GF-D8 (cell line): Measurements from ENCODE around the gene PRPF18.

Experiments
- DNase-seq: peaks from one replicate; lab custom pipeline; 2025; lab: John Stamatoyannopoulos, UW

Gene PRPF18

GRCh38 chr10:13669182-13669855 lies 82.6 kb downstream of the PRPF18 start:
- DNase-seq = no peak

GRCh38 chr10:13669901-13670300 lies 83.1 kb downstream of the PRPF18 start:
- no peak for DNase-seq

DNA sequence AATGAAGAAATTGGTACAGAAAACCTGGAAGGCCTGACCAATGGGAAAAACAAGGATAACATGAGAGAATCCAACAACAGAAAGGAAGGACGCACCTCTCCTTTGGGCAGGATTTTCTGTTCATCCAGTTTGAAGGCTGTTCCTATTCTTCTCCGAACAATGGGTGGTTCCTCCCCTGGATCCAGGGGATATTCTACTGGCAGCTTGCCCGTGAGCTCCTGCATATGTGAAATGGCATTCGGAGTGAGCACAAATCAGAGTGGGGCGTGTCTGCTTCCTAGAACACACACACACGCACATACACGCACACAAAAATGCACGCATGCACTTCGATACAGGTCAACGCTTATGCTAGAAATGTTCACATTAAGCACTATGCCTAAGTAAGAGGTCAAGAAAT lies 83.5 kb downstream of the PRPF18 start:
- DNase-seq = no peak

GRCh38 chr10:13671904-13672303 lies 85.1 kb downstream of the PRPF18 start:
- DNase-seq = no peak

- no peak for DNase-seq
These were observed 85.8 kb downstream of the PRPF18 start for GRCh38 chr10:13672548-13672947.

DNA sequence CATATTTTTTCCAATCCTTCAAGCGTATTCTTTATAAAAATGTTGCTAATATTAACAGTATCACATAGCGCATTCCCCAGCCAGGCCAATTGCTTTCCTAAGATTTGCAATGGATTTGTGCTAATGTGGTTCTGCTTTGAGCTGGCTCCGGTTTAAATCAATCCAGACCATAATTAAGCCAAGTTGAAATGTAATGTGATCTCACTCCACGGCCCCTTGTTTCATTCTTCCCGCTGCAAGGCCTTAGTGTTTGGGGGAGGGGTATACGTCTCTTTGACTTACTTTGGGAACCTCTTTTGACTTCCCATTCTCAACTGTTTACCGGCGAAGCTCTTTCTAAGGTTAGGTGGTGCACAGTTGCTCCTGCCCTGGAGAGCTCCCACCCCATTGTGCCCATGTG lies 86.4 kb downstream of the PRPF18 start:
- no peak for DNase-seq

DNA sequence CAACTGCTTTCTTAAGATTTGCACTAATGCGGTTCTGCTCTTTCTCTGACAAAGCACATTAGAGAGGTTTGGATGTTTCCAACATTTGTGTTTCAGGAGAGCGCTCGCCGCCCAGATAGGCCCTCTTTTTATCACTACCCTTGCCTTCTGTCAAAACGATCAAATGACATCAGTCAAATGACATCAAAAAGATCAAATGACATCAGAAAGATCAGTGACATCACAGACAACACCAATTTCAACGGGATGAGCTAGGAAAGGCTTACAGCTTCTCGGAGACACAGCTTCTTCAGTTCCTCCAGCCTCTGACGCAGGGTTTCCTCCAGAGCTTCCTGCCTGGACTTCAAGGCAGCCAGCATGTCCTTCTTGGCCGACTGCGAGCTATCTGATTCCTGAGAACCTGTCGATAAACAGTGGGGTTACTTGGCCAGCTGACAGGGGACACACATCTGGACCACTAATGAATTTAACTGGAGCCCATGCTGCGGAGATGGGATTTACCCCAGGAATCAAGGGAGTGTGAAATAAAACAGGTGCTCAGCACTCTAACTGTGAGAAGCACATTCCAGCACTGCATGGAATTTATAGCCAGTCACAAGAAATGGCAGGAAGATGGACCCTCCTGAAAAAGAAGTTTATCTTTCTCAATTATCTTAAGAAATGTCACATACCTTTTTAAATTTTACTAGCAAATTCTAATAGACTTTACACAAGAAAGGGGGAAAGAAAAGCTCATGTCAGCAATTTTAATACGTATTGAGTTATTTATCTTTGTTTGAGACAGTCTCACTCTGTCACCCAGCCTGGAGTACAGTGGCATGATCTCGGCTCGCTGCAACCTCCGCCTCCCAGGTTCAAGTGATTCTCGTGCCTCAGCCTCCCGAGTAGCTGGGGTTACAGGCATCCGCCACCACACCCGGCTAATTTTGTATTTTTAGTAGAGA lies 88.2 kb downstream of the PRPF18 start:
- DNase-seq = no peak

GRCh38 chr10:13678101-13678843 lies 91.5 kb downstream of the PRPF18 start:
- no peak for DNase-seq
